Measurements from ENCODE around the gene ZNF217. TPM values are rescaled to one million over a fixed set of nuclear protein-coding genes. Genes with fewer than 3 reads are reported as not detected.

ZNF217 gene
- total and polyA plus RNA-seq, 2 of the 8 experiments (the other 6 are each of a cell fraction or from before 2014, with no cell fraction given): 15.3 to 87.9 TPM

- TF ChIP-seq CHD7 (IDR thresholded peaks at IDR 0.05; ENCODE audit: insufficient replicate concordance, low read length) (no peak), ZNF274 (IDR thresholded peaks at IDR 0.05; ENCODE audit: borderline replicate concordance, extremely low read depth, low read length) (no peak), PHF8 (conservative IDR thresholded peaks at IDR 0.05; ENCODE audit: low read depth, low read length) (no peak), SIX5 (IDR thresholded peaks at IDR 0.05; ENCODE audit: low read depth, low read length) (no peak), EP300 (IDR thresholded peaks at IDR 0.05; ENCODE audit: borderline replicate concordance in 1 of 2, low read depth in 2 of 2, low read length in 2 of 2) (no peak), NRF1 (IDR thresholded peaks at IDR 0.05; ENCODE audit: low read depth, low read length) (no peak), SP1 (IDR thresholded peaks at IDR 0.05; ENCODE audit: low read depth, low read length) (no peak), TCF12 (IDR thresholded peaks at IDR 0.05; ENCODE audit: low read depth, low read length) (no peak), BCL11A (IDR thresholded peaks at IDR 0.05; ENCODE audit: low read depth in 2 of 2, low read length in 2 of 2) (no peak), POLR2AphosphoS5 (IDR thresholded peaks at IDR 0.05; ENCODE audit: low read depth, low read length) (no peak), RAD21 (IDR thresholded peaks at IDR 0.05 in 1 of 2, conservative IDR thresholded peaks at IDR 0.05 in 1 of 2; ENCODE audit: low read depth in 2 of 2, low read length in 2 of 2) (no peak), SRF (IDR thresholded peaks at IDR 0.05; ENCODE audit: low read depth, low read length) (no peak)
These were observed 25.3 kb downstream of the ZNF217 start (continued) for GRCh38 chr20:53568351-53568750.

All from H1 (cell line).